GM12878 (cell line): ENCODE data around the gene SH2D7.

Experiments
- BACH1 ChIP-seq: fragments of 450-650 bp; IDR thresholded peaks from 2 replicates; pipeline ENCODE4 v1.6.1; 2017; ENCODE audit warnings: mild to moderate bottlenecking, borderline replicate concordance
- CTCF ChIP-seq, 3 experiments: IDR thresholded peaks in 2 of 3; conservative IDR thresholded peaks in 1 of 3; 2 replicates each; pipeline ENCODE4 v1.5.1; 2011; ENCODE audit warnings: low read depth in 3 of 3, low read length in 3 of 3, mild to moderate bottlenecking in 3 of 3, control low read depth in 2 of 3, moderate library complexity in 2 of 3, inconsistent platforms in 1 of 3, mixed read lengths in 1 of 3; ENCODE audit not compliant: control insufficient read depth in 2 of 3, insufficient read depth in 1 of 3; ENCODE audit errors: extremely low read depth in 1 of 3
- DPF2 ChIP-seq: fragments of 450-650 bp; IDR thresholded peaks from 2 replicates; pipeline ENCODE4 v1.6.1; 2017; ENCODE audit warnings: mild to moderate bottlenecking
- EP300 ChIP-seq, 2 experiments: fragments of 150-350 bp in 1 of 2; IDR thresholded peaks; 2 replicates each; pipeline ENCODE4 v1.6.1; 2011 to 2012; ENCODE audit warnings: low read depth in 2 of 2, low read length in 2 of 2, borderline replicate concordance in 1 of 2, improper control_type of control experiment in 1 of 2, inconsistent platforms in 1 of 2; ENCODE audit not compliant: control insufficient read depth in 1 of 2
- MTA3 ChIP-seq: IDR thresholded peaks from 2 replicates; pipeline ENCODE4 v1.6.1; 2012; ENCODE audit warnings: low read length, inconsistent platforms, borderline replicate concordance
- RFX5 ChIP-seq: IDR thresholded peaks from 2 replicates; pipeline ENCODE4 v1.6.1; 2011; ENCODE audit warnings: low read depth, low read length, improper control_type of control experiment

- TF ChIP-seq MTA3 (no peak), RFX5 (no peak), DPF2 (no peak; the same call in 1 of the 2 replicates), CTCF (IDR thresholded peaks at IDR 0.05 in 2 of 3, conservative IDR thresholded peaks at IDR 0.05 in 1 of 3; ENCODE audit: control insufficient read depth in 2 of 3, extremely low read depth in 1 of 3, insufficient read depth in 1 of 3, low read depth in 3 of 3, low read length in 3 of 3) (no peak), EP300 (IDR thresholded peaks at IDR 0.05; ENCODE audit: borderline replicate concordance in 1 of 2, control insufficient read depth in 1 of 2, low read depth in 2 of 2, low read length in 2 of 2) (no peak), BACH1 (no peak)
Measured at GRCh38 chr15:78065973-78066946, 26.1 kb upstream of the SH2D7 start.
